Muscle of leg (tissue), 11 donors: ENCODE results near the gene FBXW7. TPM values are rescaled to one million over a fixed set of nuclear protein-coding genes. Genes with fewer than 3 reads are reported as not detected.
A peak's percentile ranks its signal among the peaks of the same experiment; 100 is the strongest.

Experiments
- DNase-seq: peaks from one replicate; pipeline ENCODE4 v3.0.0; 2013
- H3K27ac ChIP-seq: one replicate; pipeline ENCODE4 v1.5.1; 2013; ENCODE audit warnings: mild to moderate bottlenecking, low read length, control low read depth
- H3K27me3 ChIP-seq: one replicate; pipeline ENCODE4 v1.6.1; 2013; ENCODE audit warnings: low read length; ENCODE audit not compliant: control insufficient read depth, insufficient read depth
- H3K36me3 ChIP-seq: one replicate; pipeline ENCODE4 v1.6.1; 2013; ENCODE audit warnings: low read length; ENCODE audit not compliant: control insufficient read depth, insufficient read depth
- H3K4me1 ChIP-seq: one replicate; pipeline ENCODE4 v1.6.1; 2013; ENCODE audit warnings: low read length; ENCODE audit not compliant: control insufficient read depth, insufficient read depth
- H3K4me3 ChIP-seq: one replicate; pipeline ENCODE4 v1.5.1; 2013; ENCODE audit warnings: low read length, control low read depth
- H3K9me3 ChIP-seq: replicated peaks from 2 replicates; pipeline ENCODE4 v1.6.1; 2013; ENCODE audit warnings: low read depth, low read length; ENCODE audit not compliant: control insufficient read depth
- WGBS: methylation state at CpG from one replicate; pipeline ENCODE4 v1.1.5; 2013; ENCODE audit warnings: missing lambda C conversion rate; ENCODE audit not compliant: insufficient coverage; 5-methylcytosine and 5-hydroxymethylcytosine counted together
- polyA plus RNA-seq, 8 donors: library from polyadenylated mRNA; unstranded; fragments of 120-200 nt; gene quantifications; one replicate each; pipeline versions ENCODE4 v1.2.1 to v1.2.3, GENCODE V29; 2013; ENCODE audit warnings: inconsistent platforms in 1 of 8, low replicate concordance in 1 of 8; ENCODE audit not compliant: insufficient read length in 8 of 8, insufficient read depth in 1 of 8
- total RNA-seq: library from RNA; stranded (reverse); fragments of 120-200 nt; gene quantifications from one replicate; pipeline ENCODE4 v1.2.4, GENCODE V29; 2013

FBXW7 gene
- total and polyA plus RNA-seq, 9 donors = 18.9 to 73.7 (median 24.6) TPM

- Histone ChIP-seq H3K4me3 (no peak overlapping the region), H3K36me3 (no peaks in the 10 kb centered on the region), H3K27ac (no peak overlapping the region), H3K4me1 (no peaks in the 10 kb centered on the region), H3K27me3 (no peaks in the 10 kb centered on the region), H3K9me3 (no peaks in the 10 kb centered on the region)
- DNase-seq = no peak
Measured at GRCh38 chr4:152480326-152480725, 55.6 kb downstream of the FBXW7 start.

GRCh38 chr4:152479428-152480026 is 56.4 kb downstream of the FBXW7 start:
- H3K27me3 ChIP-seq = no peaks in the 10 kb centered on the region
- no peaks in the 10 kb centered on the region for H3K4me1 ChIP-seq
- H3K36me3 ChIP-seq = no peaks in the 10 kb centered on the region
- no peak for DNase-seq
- H3K27ac ChIP-seq = no peak overlapping the region
- H3K9me3 ChIP-seq = no peaks in the 10 kb centered on the region
- WGBS = 84% methylated on average over 3 of the region's 5 CpGs
- H3K4me3 ChIP-seq = no peak overlapping the region

- no peak for DNase-seq
- Histone ChIP-seq H3K27ac (no peak overlapping the region), H3K9me3 (no peaks in the 10 kb centered on the region), H3K4me3 (no peak overlapping the region), H3K36me3 (no peaks in the 10 kb centered on the region), H3K4me1 (no peaks in the 10 kb centered on the region), H3K27me3 (no peaks in the 10 kb centered on the region)
- WGBS = no CpG with 5 or more reads among the region's 3 CpGs
Measured at GRCh38 chr4:152478461-152479237, 57.2 kb downstream of the FBXW7 start.

GRCh38 chr4:152476796-152477195 is 59.1 kb downstream of the FBXW7 start:
- 67% methylated on average over 1 of the region's 2 CpGs for WGBS

GRCh38 chr4:152471251-152471792 is 64.6 kb downstream of the FBXW7 start:
- H3K4me3 ChIP-seq = no peak overlapping the region
- H3K36me3 ChIP-seq = no peaks in the 10 kb centered on the region
- H3K27me3 ChIP-seq = no peaks in the 10 kb centered on the region
- no peaks in the 10 kb centered on the region for H3K4me1 ChIP-seq
- WGBS = 86% methylated on average over 1 of the region's 3 CpGs
- no peak overlapping the region for H3K27ac ChIP-seq
- H3K9me3 ChIP-seq = no peaks in the 10 kb centered on the region
- DNase-seq = no peak

More at GRCh38 chr4:152476796-152477195, 59.1 kb downstream of the FBXW7 start:
- H3K36me3 ChIP-seq = no peaks in the 10 kb centered on the region
- no peaks in the 10 kb centered on the region for H3K9me3 ChIP-seq
- H3K4me3 ChIP-seq = no peak overlapping the region
- H3K27ac ChIP-seq = no peak overlapping the region
- no peaks in the 10 kb centered on the region for H3K4me1 ChIP-seq
- H3K27me3 ChIP-seq = no peaks in the 10 kb centered on the region
- DNase-seq = peak; percentile 31

- Histone ChIP-seq H3K9me3 (no peaks in the 10 kb centered on the region), H3K27me3 (no peaks in the 10 kb centered on the region), H3K36me3 (no peaks in the 10 kb centered on the region), H3K4me1 (no peaks in the 10 kb centered on the region), H3K27ac (no peak overlapping the region), H3K4me3 (no peak overlapping the region)
- no CpG with 5 or more reads among the region's 1 CpG for WGBS
- DNase-seq = no peak
Measured at GRCh38 chr4:152468408-152468807, 67.5 kb downstream of the FBXW7 start.

- DNase-seq = no peak
- Histone ChIP-seq H3K36me3 (no peaks in the 10 kb centered on the region), H3K27ac (no peak overlapping the region), H3K27me3 (no peaks in the 10 kb centered on the region), H3K4me3 (no peak overlapping the region), H3K4me1 (no peaks in the 10 kb centered on the region), H3K9me3 (no peaks in the 10 kb centered on the region)
- WGBS = 87% methylated on average over 2 of the region's 4 CpGs
Measured at GRCh38 chr4:152467101-152467500, 68.8 kb downstream of the FBXW7 start.

- no peak overlapping the region for H3K4me3 ChIP-seq
- H3K36me3 ChIP-seq = no peaks in the 10 kb centered on the region
- no peak overlapping the region for H3K27ac ChIP-seq
- WGBS = 40% methylated on average over 1 of the region's 5 CpGs
- no peaks in the 10 kb centered on the region for H3K4me1 ChIP-seq
- no peaks in the 10 kb centered on the region for H3K9me3 ChIP-seq
- no peak for DNase-seq
- H3K27me3 ChIP-seq = no peaks in the 10 kb centered on the region
Measured at GRCh38 chr4:152464030-152464823, 71.7 kb downstream of the FBXW7 start.

GRCh38 chr4:152463562-152463961 is 72.3 kb downstream of the FBXW7 start:
- no peak overlapping the region for H3K27ac ChIP-seq
- no peaks in the 10 kb centered on the region for H3K27me3 ChIP-seq
- H3K4me3 ChIP-seq = no peak overlapping the region
- no peaks in the 10 kb centered on the region for H3K36me3 ChIP-seq
- WGBS = no CpG with 5 or more reads among the region's 2 CpGs
- DNase-seq = no peak
- H3K9me3 ChIP-seq = no peaks in the 10 kb centered on the region
- H3K4me1 ChIP-seq = no peaks in the 10 kb centered on the region

- H3K36me3 ChIP-seq = no peaks in the 10 kb centered on the region
- H3K4me3 ChIP-seq = no peak overlapping the region
- H3K27me3 ChIP-seq = no peaks in the 10 kb centered on the region
- DNase-seq = no peak
- H3K9me3 ChIP-seq = no peaks in the 10 kb centered on the region
- no CpG with 5 or more reads among the region's 1 CpG for WGBS
- no peak overlapping the region for H3K27ac ChIP-seq
- H3K4me1 ChIP-seq = no peaks in the 10 kb centered on the region
Measured at GRCh38 chr4:152462695-152463094, 73.2 kb downstream of the FBXW7 start.
